Measurements from ENCODE around the gene AK1.
"Not testable (repeated sequence)": the region's sequence is repeated elsewhere in the genome, so short reads cannot be mapped to it uniquely, and the experiment has no call there.

Gene AK1

DNA sequence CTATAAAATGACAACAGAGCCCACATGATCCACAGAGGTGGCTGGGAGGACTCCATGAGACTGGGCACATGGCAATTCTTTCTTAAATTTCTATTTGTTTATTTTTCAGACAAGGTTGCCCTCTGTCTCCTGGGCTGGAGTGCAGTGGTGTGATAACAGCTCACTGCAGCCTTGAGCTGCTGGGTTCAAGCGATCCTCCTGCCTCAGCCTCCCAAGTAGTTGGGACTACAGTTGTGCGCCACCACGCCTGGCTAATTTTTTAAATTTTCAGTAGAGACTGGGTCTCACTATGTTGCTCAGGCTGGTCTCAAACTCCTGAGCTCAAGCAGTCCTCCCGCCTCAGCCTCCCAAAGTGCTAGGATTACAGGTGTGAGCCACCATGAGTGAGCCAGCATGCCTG is 31.9 kb downstream of the AK1 start:
- not testable (repeated sequence) for DNase-seq

- no peak for DNase-seq
Observed at GRCh38 chr9:127844821-127845359, 32.6 kb downstream of the AK1 start.

GRCh38 chr9:127841087-127841835 is 36.2 kb downstream of the AK1 start:
- no peak for DNase-seq

DNA sequence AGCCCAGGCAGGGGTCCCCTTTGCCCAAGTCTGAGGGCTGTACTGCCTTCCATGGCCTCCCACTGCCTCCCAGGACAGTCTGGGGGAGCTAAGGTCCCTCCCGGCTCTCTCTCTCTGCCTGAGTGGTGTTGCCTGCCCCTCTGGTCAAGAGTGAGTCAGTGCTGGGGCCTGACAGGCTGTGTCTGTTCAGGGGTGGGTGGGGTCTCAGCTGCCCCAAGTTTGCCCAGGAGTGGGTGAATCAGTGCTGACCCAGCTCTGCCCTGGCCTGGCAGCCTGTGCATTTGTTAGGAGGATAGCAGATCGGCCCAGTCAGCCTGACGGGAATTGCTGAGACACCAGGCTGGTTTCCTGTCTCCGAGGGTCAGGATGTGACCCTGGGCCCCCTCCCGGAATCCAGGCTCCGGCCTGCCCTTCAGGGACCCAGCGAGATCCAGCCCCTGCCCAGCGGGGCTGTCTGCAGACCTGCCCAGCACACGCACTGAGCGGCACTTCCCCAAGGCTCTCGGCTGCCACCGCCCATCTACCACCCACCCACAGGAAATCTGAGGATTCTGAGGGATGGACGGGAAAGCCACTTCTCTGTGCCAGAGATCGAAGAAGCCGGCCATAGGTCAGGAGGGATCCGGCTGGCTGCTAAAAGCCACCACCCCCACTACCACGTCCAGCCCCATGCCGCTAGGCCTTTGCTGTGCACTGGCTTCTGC is 38.9 kb downstream of the AK1 start:
- DNase-seq = no peak

DNA sequence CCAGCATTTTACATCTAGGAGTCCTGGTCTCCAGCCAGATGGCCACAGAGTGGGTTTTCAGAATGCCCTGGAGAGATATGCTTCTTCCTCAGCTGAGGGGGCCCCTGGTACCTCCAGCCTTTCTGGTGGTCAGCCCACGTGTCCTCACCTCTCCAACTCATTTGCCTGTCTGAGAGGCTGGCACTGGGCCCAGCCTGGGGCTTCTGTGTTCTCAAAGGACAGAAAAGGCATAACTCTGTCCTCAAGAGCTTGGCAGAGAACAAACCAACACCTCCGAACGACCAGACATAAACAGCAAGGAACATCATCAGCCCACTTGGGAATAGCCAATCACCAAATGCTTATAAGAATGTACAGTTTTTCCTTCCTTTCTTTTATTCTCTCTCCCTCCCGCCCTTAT is 40.1 kb downstream of the AK1 start:
- DNase-seq = no peak

DNA sequence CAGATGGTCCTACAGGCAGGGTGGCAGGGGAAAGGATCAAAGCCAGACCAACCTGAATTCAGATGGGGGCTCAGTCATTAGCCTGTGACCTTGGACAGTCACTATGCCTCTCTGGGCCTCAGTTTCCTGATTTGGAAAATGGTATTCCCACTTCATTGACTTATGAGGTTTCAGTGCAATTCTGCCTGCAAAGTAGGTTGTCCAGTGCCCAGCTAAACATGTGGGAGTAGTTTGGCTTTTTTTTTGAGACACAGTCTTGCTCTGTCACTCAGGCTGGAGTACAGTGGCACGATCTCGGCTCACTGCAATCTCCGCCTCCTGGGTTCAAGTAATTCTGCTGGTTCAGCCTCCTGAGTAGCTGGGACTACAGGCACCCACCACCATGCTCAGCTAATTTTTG is 40.9 kb downstream of the AK1 start:
- not testable (repeated sequence) for DNase-seq

DNA sequence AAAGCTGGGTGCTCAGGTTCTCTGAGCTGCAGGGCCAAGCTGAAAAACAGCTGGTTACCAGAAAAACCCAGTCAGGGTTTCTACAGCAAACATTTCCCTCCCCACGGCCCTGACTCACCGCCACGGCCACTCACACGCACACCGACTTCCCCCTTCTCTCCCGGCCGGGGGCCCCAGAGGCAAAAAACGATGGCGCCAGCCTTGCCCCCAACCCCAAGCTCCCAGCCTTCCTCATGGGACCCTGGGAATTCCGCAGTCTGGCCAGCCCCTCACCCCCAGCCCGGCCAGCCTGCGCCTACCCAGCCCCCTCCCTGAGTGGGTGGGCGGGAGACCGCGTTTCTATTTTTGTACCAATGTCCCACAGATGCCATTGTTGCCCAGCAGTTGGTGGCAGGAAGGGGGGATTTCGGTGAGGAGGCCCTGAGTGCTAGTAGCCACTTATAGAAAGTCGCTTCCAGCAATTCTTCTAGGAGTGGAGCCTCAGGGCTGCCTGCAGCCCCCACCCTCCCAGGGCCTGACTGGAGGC is 41.4 kb downstream of the AK1 start:
- no peak for DNase-seq

GRCh38 chr9:127833555-127833954 is 43.9 kb downstream of the AK1 start:
- DNase-seq = no peak

- DNase-seq = no peak
Observed at GRCh38 chr9:127832248-127832647, 45.2 kb downstream of the AK1 start.

DNA sequence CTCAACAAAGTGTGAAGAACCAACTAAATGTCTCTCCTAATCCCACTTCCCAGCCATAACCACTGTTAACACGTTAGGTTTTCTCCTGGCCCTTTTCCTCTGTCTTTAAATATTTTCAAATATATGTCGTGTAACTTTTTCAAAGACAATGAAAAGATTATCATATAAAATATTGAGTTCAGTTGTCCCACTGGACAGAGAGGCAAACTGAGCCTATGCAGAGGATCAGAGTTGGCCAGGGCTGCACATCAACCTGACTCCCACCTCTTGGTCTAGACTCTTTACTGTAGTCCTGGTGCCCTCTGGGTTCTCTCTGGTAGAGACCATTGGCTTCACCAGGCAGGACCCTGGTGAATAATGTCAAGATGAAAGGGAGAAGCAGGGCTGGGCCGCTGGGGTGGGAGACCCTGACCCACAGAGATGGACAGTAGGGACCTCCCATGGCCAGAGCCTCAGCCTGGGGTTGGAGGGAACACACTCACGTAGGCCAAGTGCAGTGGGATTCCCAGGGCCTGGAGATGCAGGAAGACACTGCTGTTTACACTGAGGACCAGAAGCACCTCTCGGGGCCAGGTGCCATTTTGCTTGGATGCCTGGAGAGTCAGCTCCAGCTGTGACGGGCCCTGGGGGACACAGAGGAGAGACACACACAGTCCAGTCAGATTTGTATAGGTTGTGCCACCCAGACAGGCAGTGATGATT is 48.1 kb downstream of the AK1 start:
- DNase-seq = no peak

DNA sequence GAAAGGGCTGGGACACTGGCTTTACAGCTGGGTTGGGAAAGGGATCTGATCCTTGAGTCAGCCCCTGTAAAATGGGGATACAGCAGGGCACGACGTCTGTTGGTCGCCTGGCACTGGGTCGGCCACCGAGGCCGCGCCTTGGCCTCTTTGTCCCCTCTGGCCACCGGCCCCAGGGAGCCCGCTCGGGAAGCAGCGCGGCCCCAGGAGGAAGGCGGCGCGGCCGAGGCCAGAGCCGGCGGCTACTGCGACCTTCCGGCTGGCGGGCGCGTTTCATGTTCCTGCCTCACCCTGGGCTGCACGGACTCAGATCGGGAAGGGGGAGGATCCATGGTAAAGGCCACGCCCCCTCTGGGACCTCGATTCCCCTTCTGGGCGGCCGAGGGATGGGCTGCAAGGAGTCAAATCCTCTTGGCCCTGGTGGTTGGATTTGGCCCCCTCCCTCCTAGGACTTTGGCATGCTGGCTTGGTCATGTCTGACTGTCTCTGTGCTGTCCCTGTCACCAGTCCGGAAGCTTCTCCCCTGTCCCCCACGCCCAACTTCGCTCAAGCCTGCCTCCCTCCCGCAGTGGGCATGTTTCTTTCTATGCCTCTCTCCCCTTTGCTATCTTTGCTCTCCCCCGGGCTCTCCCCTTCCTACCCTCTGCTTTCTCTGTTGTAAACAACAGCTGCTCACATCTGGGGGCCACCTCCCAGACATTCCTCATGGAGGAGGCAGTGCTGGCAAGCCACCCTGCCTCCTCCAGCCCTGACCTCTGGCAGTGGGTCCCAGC is 49.0 kb downstream of the AK1 start:
- no peak for DNase-seq

DNA sequence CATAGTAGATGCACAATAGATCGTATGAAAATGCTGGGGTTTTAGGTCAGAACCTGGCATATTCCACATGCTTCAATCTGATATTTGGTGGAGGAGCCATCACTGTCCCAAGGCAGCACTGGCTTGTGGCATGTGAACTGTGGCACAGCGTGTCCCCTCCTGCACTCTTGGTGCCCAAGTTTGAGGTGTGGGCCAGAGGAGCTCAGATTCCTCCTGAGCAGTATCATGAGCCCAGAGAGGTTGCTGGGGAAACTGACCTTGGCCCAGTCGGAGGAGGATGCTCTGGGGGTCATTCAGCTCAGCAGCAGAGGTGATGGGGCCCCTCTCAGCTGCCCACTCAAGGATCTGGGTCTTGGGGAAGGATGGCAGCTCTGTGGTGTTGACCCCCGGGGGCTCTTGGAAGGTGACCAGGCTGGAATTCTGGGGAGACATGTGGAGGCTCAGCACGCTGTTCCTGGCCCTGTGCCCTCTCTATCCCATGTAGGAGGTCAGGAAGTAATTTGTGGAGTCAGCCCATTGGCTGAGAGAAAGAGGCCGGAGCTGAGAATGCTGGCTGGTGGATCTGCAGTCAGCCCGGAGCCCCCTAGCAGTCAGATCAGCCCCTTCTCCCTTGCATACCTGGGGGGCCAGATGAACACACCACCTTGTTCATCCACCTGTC is 51.1 kb downstream of the AK1 start:
- DNase-seq = no peak

DNA sequence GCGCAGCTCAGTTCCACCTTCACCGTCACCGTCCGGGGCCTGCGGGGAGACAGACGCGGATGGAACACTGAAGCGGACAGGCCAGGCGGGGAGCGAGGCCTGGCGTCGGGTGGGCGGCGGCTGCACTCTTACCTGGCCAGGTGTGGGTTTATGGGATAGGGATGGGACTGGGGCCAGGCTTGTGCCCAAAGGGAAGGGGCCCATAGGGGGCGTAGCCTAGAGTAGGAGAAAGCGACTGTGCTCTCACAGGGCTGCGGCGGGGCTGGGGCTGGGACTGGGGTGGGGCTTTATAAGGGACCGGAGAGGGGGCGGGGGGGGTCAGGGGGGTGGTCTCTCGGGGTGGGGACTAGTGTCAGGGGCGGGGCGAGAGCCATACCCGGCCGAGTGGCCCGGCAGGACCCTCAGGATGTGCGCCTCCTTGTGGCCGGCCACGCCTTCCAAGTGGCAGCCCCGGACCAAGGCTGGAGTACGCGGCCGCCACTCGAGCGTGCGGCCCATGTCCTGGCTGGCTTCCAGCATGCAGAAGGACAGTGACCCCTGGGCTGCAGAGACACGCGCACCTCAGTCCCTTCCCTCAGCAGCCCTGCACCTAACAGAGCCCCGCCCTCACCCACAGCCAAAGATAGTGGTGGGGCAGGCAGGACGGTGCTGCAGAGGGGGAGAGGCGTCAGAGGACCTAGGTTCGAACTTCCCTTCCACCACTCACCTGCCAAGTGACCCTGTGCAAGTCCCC is 52.0 kb downstream of the AK1 start:
- no peak for DNase-seq

- DNase-seq = no peak
Observed at GRCh38 chr9:127822108-127822507, 55.4 kb downstream of the AK1 start.

GRCh38 chr9:127818574-127818973 is 58.9 kb downstream of the AK1 start:
- DNase-seq = no peak

DNA sequence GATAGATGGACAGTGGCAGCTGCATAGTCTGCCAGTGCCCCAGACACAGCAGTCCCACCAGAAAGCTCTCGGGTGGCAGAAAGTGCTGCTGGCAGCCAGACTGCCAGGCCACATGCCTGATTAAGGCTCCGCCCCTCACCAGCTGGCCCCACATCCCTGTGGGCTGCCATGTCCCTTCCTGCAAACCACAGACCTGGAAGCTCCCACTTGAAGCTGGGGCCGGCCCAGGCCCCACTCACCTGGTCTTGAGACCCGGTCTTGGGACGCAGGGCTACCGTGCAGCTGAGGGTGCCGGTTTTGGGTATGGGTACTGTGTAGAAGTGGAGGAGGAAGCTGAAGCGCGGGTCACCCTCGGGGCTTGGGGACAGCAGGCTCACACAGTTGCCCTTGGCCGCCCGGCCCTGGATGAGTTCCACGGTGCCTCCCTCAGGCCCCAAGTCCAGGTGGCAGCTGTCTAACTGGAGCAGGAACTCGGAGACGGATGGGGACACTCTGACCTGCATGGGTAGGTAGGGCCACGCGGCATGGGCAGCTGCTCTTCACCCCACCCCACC is 59.5 kb downstream of the AK1 start:
- no peak for DNase-seq

GRCh38 chr9:127816728-127817127 is 60.7 kb downstream of the AK1 start:
- no peak for DNase-seq

Data from activated CD4-positive, alpha-beta T cell treated with anti-CD3 and anti-CD28 coated beads for 1 hour (primary cell).